Endodermal cell (in vitro differentiated cells): ENCODE results near the gene TSEN54. TPM values are rescaled to one million over a fixed set of nuclear protein-coding genes. Genes with fewer than 3 reads are reported as not detected.
A peak's percentile ranks its signal among the peaks of the same experiment; 100 is the strongest.

Source experiments
- DNase-seq: peaks from one replicate; pipeline ENCODE4 v3.0.0-alpha.2; 2017
- H3K27ac ChIP-seq: 2 replicates; pipeline ENCODE4 v1.5.1; 2013; ENCODE audit warnings: mild to moderate bottlenecking, low read depth, low read length, moderate library complexity
- H3K27me3 ChIP-seq: 2 replicates; pipeline ENCODE4 v1.6.1; 2013; ENCODE audit warnings: mild to moderate bottlenecking, low read length, moderate library complexity; ENCODE audit not compliant: insufficient read depth, control insufficient read depth, poor library complexity, severe bottlenecking
- H3K36me3 ChIP-seq: 2 replicates; pipeline ENCODE4 v1.7.0; 2013; ENCODE audit warnings: mild to moderate bottlenecking, low read length, moderate library complexity; ENCODE audit not compliant: control insufficient read depth, insufficient read depth
- H3K4me1 ChIP-seq: one replicate; pipeline ENCODE4 v1.7.0; 2013; ENCODE audit warnings: low read length; ENCODE audit not compliant: control insufficient read depth, insufficient read depth
- H3K4me3 ChIP-seq: 2 replicates; pipeline ENCODE4 v1.5.1; 2013; ENCODE audit warnings: mild to moderate bottlenecking, low read length, moderate library complexity
- H3K9ac ChIP-seq: 2 replicates; pipeline ENCODE4 v1.6.1; 2013; ENCODE audit warnings: mild to moderate bottlenecking, low read length, moderate library complexity; ENCODE audit not compliant: poor library complexity, severe bottlenecking; ENCODE audit errors: extremely low read depth
- H3K9me3 ChIP-seq: 2 replicates; pipeline ENCODE4 v1.6.1; 2013; ENCODE audit warnings: mild to moderate bottlenecking, low read length, moderate library complexity; ENCODE audit not compliant: control insufficient read depth
- H3K27ac Mint-ChIP-seq: 2 replicates; pipeline ENCODE4 v1.8.0; 2020; ENCODE audit warnings: mixed read lengths
- H3K27me3 Mint-ChIP-seq: 2 replicates; pipeline ENCODE4 v1.8.0; 2021; ENCODE audit warnings: mild to moderate bottlenecking, mixed read lengths; ENCODE audit not compliant: insufficient read depth
- H3K36me3 Mint-ChIP-seq: 2 replicates; pipeline ENCODE4 v1.8.0; 2020; ENCODE audit warnings: low read depth, mixed read lengths
- H3K4me1 Mint-ChIP-seq: 2 replicates; pipeline ENCODE4 v1.8.0; 2020; ENCODE audit warnings: mixed read lengths
- H3K4me3 Mint-ChIP-seq: 2 replicates; pipeline ENCODE4 v1.8.0; 2020; ENCODE audit warnings: mild to moderate bottlenecking, moderate library complexity, mixed read lengths
- H3K9me3 Mint-ChIP-seq: 2 replicates; pipeline ENCODE4 v1.8.0; 2020; ENCODE audit warnings: mild to moderate bottlenecking, mixed read lengths
- CTCF ChIP-seq: fragments of 200-600 bp; sonication (generic); conservative IDR thresholded peaks from 2 replicates; pipeline ENCODE4 v1.5.0; 2021; ENCODE audit warnings: antibody characterized with exemption, mild to moderate bottlenecking
- WGBS, 2 experiments: methylation state at CpG; one replicate each; pipeline versions ENCODE4 v1.1.5 to v1.1.7; 2013; ENCODE audit warnings: missing lambda C conversion rate in 2 of 2, mixed read lengths in 1 of 2; ENCODE audit not compliant: insufficient coverage in 1 of 2, insufficient read length in 1 of 2; 5-methylcytosine and 5-hydroxymethylcytosine counted together
- total RNA-seq, 2 donors: library from RNA; stranded (reverse); fragmentation: NEBNext Ultra II Directional in 1 of 2; extraction: Animal tissue kit (Norgen Biotek cat#: 25700) in 1 of 2; gene quantifications; 2 replicates in 1 of 2; 3 replicates in 1 of 2; pipeline ENCODE4 v1.2.1, GENCODE V29; 2021

TSEN54 gene
- total RNA-seq, 2 donors from 2014 or later: 37.7 to 39.1 TPM

GRCh38 chr17:75503337-75503950, 12.9 kb upstream of the TSEN54 start:
- no peaks in the 10 kb centered on the region for H3K27me3 Mint-ChIP-seq
- Histone ChIP-seq H3K36me3 (peaks cover 21% of the 10 kb centered on the region), H3K4me1 (no peaks in the 10 kb centered on the region), H3K27me3 (no peaks in the 10 kb centered on the region), H3K4me3 (no peak overlapping the region), H3K9me3 (no peaks in the 10 kb centered on the region), H3K9ac (no peak overlapping the region), H3K27ac (no peak overlapping the region)
- DNase-seq: no peak
- H3K36me3 Mint-ChIP-seq: peaks cover 11% of the 10 kb centered on the region
- no peaks in the 10 kb centered on the region for H3K4me1 Mint-ChIP-seq
- no peaks in the 10 kb centered on the region for H3K9me3 Mint-ChIP-seq
- H3K27ac Mint-ChIP-seq: no peak overlapping the region
- TF ChIP-seq CTCF: no peak
- WGBS, 2 experiments: 90 to 92% methylated on average over 11 to 23 of the region's 23 CpGs
- H3K4me3 Mint-ChIP-seq: no peak overlapping the region

GRCh38 chr17:75503976-75504346, 12.4 kb upstream of the TSEN54 start:
- Mint-ChIP-seq H3K4me1 (no peaks in the 10 kb centered on the region), H3K27ac (no peak overlapping the region), H3K4me3 (no peak overlapping the region), H3K36me3 (peaks cover 11% of the 10 kb centered on the region), H3K9me3 (no peaks in the 10 kb centered on the region), H3K27me3 (no peaks in the 10 kb centered on the region)
- Histone ChIP-seq H3K4me1 (no peaks in the 10 kb centered on the region), H3K27ac (no peak overlapping the region), H3K4me3 (no peak overlapping the region), H3K36me3 (peaks cover 21% of the 10 kb centered on the region), H3K27me3 (no peaks in the 10 kb centered on the region), H3K9me3 (no peaks in the 10 kb centered on the region), H3K9ac (no peak overlapping the region)
- no peak for TF ChIP-seq CTCF
- WGBS, 2 experiments: 90 to 91% methylated on average over 10 to 13 of the region's 13 CpGs
- DNase-seq: no peak

GRCh38 chr17:75504347-75505151, 11.8 kb upstream of the TSEN54 start:
- no peaks in the 10 kb centered on the region for H3K27me3 ChIP-seq
- Mint-ChIP-seq H3K4me1 (no peaks in the 10 kb centered on the region), H3K27me3 (no peaks in the 10 kb centered on the region), H3K27ac (no peak overlapping the region), H3K36me3 (peaks cover 13% of the 10 kb centered on the region), H3K9me3 (no peaks in the 10 kb centered on the region), H3K4me3 (no peak overlapping the region)
- H3K4me1 ChIP-seq: no peaks in the 10 kb centered on the region
- H3K4me3 ChIP-seq: no peak overlapping the region
- H3K36me3 ChIP-seq: peaks cover 21% of the 10 kb centered on the region
- no peak overlapping the region for H3K27ac ChIP-seq
- H3K9me3 ChIP-seq: no peaks in the 10 kb centered on the region
- 90 to 98% methylated on average over 8 to 32 of the region's 32 CpGs for WGBS, 2 experiments
- TF ChIP-seq CTCF: peak; percentile 82
- H3K9ac ChIP-seq: no peak overlapping the region
- DNase-seq: peak; percentile 93
